Stimulated activated CD4-positive, alpha-beta T cell treated with anti-CD3 and anti-CD28 coated beads, Interleukin-2, amount 100 ng/mL, for 48 hours (primary cell): ENCODE measurements around the gene MUSTN1.
A peak's percentile ranks its signal among the peaks of the same experiment; 100 is the strongest.

ENCODE experiments used
- DNase-seq, 2 donors: peaks; one replicate each; pipeline ENCODE4 v3.0.0-alpha.2; 2020

The MUSTN1 gene

DNA sequence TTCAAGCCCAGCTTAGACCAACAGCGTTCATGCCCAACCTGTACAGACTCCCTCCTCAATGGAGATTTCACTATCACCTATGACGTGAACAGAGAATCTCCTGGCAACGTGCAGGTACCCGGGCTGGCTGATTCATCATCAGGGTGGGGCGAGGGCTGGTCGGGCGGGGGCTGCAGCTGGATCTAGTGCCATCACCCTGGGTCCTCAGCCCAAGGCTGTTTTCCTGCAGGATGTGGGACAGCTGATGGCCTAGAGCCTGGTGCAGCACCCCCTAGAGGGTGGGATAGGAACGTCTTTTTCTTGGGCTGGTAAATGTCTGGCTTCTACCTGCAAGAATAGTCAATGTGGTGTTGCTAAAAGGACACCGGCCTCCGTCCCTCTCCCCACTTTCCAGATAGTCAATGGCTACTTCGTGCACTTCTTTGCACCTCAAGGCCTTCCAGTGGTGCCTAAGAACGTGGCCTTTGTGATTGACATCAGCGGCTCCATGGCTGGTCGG lies 35.8 kb downstream of the MUSTN1 start:
- peak; percentile 7 to 24 for DNase-seq

- DNase-seq: no peak
Observed at GRCh38 chr3:52798376-52798977, 36.3 kb downstream of the MUSTN1 start.

DNA sequence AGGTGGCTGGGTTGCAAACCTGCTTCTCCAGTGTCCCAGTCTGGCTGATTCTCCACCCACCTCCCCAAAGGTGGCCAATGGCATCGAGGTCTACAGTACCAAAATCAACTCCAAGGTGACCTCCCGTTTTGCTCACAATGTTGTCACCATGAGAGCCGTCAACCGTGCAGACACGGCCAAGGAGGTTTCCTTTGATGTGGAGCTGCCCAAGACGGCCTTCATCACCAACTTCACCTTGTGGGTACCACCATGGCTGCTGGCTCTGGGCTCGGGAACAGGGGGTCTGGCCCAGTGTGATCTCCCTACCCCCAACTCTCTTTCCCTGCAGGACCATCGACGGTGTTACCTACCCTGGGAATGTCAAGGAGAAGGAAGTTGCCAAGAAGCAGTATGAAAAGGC lies 38.4 kb downstream of the MUSTN1 start:
- no peak for DNase-seq

DNA sequence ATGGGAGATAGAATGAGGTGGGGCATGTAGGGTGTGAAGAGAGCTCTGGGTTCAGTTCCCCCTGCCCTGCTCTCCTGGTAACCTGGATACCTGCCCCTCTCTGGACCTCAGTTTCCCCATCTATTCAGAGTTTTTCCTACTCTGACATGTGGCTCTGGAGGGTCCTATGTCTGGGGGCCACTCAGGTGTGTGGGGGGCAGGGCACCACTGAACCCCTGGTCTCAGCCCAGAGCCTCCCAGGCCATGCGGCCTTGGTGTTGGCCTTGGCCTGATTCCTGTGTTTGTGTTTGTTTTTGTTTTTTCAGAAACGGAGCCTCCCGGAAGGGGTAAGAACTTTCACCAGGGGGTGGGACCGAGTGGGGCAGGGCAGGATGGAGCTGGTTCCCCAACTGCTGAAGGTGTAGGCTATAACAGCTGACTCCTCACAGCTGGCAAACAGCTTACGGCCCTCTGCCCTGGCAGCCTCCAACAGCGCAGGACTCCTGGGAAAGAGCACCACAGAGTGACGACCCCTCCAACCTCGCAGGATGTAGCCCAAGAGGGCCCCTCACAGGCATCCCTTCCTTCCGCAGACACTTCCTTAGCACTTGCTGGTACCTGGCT lies 39.4 kb downstream of the MUSTN1 start:
- DNase-seq: no peak

- DNase-seq: no peak
Observed at GRCh38 chr3:52794612-52795099, 40.2 kb downstream of the MUSTN1 start, which contains the start of gene ITIH3. Gene ITIH3 (plus strand): TSS chr3:52794796. CDS start chr3:52794804, 8 bp downstream.

- no peak for DNase-seq
Observed at GRCh38 chr3:52793702-52794611, 40.9 kb downstream of the MUSTN1 start.

- DNase-seq: no peak
Observed at GRCh38 chr3:52792961-52793695, 41.7 kb downstream of the MUSTN1 start.

DNA sequence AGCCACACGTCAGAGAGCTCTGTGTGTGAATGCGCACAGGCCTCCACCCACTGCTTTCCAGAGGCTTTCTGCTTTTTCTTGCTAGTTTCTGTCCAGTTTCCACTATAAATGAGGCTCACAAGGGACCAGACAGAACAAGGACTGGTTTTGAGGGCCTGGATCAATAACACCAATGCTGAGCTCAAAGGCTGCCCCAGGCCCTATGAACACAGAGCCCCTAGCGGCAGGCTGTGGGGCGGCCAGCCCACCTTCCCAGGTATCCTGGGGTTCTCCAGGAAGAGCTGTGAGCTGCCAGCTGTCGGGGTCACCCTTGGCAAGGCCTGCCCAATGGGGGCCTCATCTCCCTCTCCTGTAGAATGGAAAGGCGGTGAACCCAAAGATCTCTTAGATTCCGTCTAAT lies 42.4 kb downstream of the MUSTN1 start:
- DNase-seq: no peak

- DNase-seq: no peak
Observed at GRCh38 chr3:52791928-52792327, 42.9 kb downstream of the MUSTN1 start.

DNA sequence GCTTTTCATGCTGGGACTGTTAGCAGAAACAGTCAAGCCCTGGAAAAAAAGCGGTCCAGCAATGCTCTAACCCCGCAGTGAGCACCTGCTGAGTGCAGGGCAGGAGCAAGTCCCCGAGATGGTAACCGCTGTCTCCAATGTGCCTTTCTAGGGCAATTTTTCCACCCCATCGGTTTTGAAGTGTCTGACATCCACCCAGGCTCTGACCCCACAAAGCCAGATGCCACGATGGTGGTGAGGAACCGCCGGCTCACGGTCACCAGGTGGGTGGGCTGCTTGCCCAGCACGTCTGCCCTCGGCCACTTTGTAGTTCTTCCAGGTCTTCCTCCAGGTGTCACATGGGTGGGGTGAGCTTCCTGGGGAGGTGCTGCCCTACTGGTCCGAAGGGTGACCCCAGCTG lies 43.5 kb downstream of the MUSTN1 start:
- no peak for DNase-seq

DNA sequence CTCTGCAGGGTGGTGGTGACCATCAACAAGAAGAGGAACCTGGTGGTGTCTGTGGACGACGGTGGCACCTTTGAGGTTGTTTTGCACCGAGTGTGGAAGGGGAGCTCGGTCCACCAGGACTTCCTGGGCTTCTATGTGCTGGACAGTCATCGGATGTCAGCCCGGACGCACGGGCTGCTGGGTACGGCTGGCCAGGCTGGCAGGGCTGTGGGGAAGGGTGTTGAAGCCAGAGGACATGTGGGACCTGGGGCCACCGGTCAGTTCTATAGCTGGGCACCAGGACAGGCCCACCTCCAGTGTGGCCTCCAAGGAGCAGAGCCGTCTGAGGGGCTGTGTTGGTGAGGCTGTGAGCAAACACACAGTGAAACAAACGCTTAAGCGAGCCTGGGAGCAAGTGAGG lies 44.1 kb downstream of the MUSTN1 start:
- DNase-seq: no peak

DNA sequence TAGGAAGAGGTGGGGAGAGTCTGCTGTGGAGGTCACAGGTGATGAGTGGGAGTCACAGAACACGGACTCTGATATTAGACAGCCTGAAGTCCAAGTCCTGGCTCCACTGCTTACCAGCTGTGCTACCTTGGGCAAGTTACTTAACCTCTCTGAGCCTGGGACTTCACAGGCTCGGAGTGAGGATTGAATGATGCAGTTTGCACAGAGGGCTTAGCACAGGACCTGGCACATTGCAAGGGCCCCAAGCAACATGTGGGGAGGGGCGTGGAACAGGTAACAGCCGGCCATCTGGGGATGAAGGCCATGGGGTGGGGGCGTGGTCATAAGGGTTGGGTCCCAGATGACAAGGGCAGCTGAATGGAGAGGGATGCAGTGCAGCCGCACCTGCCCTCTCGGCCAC lies 44.5 kb downstream of the MUSTN1 start:
- no peak for DNase-seq

GRCh38 chr3:52789746-52790040 lies 45.1 kb downstream of the MUSTN1 start:
- DNase-seq: no peak

- no peak for DNase-seq
Observed at GRCh38 chr3:52788890-52789745, 45.7 kb downstream of the MUSTN1 start.

- DNase-seq: no peak
Observed at GRCh38 chr3:52787672-52788625, 46.9 kb downstream of the MUSTN1 start.

DNA sequence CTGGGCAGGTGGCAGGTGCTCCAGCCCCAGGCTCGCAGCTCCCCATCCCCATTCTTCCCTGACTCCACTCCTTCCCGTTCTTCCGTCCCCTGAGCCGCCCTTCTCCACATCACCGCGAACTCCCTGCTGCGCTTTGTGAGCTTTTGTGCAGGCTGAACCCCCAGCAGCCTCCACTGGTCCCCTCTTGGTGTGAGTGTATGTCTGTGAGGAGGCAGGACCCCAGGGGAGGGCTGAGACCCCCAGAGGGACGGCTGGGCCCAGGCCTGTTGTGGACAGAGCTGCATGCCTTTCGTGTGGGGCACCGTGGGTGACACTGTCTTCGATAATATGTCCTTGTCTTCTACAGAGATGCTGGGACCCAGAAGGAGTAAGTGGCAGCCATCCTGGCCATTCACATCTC lies 47.6 kb downstream of the MUSTN1 start:
- DNase-seq: no peak

DNA sequence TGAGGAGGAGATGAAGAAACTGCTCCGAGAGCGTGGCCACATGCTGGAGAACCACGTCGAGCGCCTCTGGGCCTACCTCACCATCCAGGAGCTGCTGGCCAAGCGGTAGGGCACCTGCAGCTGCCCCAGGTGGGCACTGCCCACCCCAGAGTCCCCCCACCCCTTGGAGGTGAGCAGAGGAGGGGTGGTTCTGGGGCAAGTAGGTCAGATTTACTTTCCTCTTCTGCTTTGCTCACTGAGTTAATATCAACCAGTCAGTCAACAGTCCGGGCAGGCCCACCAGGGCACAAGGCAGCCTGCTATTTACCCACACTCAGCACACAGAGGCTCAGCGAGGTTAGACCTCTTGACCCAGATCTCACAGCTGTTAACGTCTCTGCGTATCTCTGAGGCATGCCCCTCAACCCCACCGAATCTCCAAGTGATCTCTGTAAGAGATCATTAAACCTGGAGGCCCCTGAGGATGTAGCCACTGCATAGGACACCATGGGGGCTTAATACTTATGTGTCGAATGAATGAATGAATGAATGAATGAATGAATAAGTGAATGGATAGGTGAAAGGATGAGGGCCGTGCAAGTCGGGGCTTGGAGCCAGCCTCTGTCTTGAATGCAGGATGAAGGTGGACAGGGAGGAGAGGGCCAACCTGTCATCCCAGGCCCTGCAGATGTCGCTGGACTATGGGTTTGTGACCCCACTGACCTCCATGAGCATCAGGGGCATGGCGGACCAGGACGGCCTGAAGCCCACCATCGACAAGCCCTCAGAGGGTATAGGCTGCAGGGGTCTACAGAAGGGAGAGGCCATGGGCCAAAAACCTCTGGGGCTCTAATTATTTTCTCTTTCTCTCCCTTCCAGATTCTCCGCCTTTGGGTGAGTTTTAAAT lies 48.2 kb downstream of the MUSTN1 start:
- no peak for DNase-seq

DNA sequence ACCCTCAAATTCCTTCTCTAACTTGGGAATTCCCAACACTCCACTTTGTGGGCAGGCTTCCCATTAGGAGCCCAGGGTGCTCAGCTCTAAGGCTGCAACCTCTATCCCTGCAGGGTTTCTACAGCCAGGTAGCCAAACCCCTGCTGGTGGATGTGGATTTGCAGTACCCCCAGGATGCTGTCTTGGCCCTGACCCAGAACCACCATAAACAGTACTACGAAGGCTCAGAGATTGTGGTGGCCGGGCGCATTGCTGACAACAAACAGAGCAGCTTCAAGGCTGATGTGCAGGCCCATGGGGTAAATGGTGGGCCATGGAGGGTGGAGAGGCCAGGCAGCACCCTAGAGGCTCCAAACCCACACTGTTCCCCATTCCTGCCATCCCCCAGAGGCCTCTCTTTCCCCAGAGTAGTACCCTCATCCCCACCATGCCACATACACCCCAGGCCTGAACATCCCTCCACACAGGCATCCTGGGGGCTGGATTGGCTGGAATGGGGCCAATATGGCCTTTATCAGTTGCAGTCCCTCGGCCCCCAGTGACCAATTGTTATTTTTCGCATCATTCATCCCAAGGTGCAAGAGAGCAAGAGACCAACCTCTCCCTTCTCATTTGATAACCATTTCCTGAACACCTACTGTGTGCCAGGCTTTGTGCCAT lies 49.8 kb downstream of the MUSTN1 start:
- DNase-seq: no peak

DNA sequence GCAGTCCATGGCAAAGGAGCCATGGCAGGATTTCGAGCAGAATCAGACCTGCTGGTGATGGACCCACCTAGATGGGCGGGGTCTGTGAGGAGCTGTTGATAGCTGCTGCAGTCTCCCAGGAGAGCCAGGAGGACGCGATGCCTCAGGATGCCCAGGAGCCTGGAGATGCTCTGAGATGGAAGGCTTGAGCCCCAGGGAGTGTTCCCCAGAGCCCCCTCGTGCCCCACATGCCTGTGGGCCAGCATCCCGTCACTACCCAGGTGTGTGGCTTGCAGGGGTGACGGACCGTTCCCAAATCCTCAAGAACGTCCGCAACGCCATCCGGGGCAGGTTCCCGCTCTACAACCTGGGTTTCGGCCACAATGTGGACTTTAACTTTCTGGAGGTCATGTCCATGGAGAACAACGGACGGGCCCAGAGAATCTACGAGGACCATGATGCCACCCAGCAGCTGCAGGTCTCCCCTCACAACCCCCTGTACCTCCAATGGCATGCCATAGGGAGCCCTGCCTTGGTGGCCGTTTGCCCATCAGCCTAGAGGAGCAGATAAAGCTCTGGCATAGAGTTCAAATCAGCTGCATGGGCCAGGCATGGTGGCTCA lies 50.7 kb downstream of the MUSTN1 start:
- DNase-seq: no peak
